ENCODE data around the gene C1orf52. TPM values are rescaled to one million over a fixed set of nuclear protein-coding genes. Genes with fewer than 3 reads are reported as not detected.

The C1orf52 gene
- total and polyA plus RNA-seq, 9 of the 15 experiments (the other 6 are each of a cell fraction or from before 2014, with no cell fraction given): 17.0 to 38.5 (median 33.0) TPM

DNA sequence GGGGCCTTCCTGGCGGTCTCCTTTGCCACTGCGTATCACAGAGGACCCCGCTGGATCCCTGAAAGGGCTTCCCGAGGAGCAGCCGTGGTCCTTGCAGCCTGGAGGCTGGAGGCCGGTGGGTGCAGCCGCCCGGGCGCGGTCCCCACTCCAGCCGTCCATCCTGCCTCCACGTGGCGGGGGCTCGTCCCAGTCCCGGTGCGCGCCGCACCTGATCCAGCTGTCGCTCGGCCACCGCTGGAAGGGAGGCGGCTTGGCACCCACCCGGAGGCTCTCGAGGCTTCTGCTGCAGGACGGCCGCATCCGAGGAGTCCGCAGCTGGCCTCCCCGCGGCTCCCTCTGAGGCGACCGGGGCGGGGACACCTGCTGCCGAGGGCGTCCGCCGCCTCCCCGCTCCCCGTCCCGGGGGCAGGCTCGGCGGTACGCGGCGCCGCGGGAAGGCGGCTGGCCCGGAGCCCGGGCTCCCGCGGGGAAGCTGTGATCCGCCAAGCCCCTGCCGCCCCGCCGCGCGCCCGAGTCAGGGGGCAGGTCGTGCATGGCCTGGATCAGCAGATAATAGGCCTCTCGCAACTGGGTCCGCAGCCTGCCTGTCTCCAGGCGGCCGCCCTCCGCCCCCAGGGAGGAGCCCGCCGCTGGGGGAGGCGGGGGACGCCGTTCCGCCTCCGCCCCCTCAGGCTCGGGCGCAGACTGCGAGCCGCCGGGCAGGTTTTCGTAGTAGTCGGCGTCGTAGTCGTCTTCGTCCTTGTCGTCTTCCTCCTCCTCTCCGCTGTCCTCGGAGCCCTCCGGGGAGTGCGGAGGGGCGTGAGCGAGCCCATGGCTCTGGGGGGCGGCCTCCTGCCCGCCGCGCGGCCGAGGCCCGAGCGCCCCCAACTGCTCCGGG, 58.8 kb downstream of the C1orf52 start, which contains the start of gene SYDE2 (continued):
- TF ChIP-seq ZBTB26 (CRISPR knock-in tag; IDR thresholded peaks at IDR 0.05): no peak
- TF ChIP-seq RUNX1 (IDR thresholded peaks at IDR 0.05; ENCODE audit: low read depth): no peak
- TF ChIP-seq, protein P1, sequence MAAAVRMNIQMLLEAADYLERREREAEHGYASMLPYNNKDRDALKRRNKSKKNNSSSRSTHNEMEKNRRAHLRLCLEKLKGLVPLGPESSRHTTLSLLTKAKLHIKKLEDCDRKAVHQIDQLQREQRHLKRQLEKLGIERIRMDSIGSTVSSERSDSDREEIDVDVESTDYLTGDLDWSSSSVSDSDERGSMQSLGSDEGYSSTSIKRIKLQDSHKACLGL (CRISPR knock-in tag; IDR thresholded peaks at IDR 0.05; ENCODE audit: borderline replicate concordance, poor library complexity, severe bottlenecking): no peak
- TF ChIP-seq POLR2G (IDR thresholded peaks at IDR 0.05; ENCODE audit: low read depth, low read length): peak; percentile 89
- no peak for TF ChIP-seq MAFK (IDR thresholded peaks at IDR 0.05; ENCODE audit: low read length)
- peak; percentile 12 for TF ChIP-seq NFYB (IDR thresholded peaks at IDR 0.05; ENCODE audit: extremely low read depth, insufficient read length)
- TF ChIP-seq BRF1 (IDR thresholded peaks at IDR 0.05; ENCODE audit: borderline replicate concordance, extremely low read depth, insufficient read length): no peak
- TF ChIP-seq SUPT5H (IDR thresholded peaks at IDR 0.05): peak; percentile 73
- peak; percentile 93 to 94 for TF ChIP-seq MNT (conservative IDR thresholded peaks at IDR 0.05)
- TF ChIP-seq, protein P2, sequence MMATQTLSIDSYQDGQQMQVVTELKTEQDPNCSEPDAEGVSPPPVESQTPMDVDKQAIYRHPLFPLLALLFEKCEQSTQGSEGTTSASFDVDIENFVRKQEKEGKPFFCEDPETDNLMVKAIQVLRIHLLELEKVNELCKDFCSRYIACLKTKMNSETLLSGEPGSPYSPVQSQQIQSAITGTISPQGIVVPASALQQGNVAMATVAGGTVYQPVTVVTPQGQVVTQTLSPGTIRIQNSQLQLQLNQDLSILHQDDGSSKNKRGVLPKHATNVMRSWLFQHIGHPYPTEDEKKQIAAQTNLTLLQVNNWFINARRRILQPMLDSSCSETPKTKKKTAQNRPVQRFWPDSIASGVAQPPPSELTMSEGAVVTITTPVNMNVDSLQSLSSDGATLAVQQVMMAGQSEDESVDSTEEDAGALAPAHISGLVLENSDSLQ (IDR thresholded peaks at IDR 0.05): peak; percentile 97
- TF ChIP-seq ZHX1 (conservative IDR thresholded peaks at IDR 0.05; ENCODE audit: low read length): 0 out of 2 replicates have a peak, but pooled peaks have one; percentile 25
- 0 out of 2 replicates have a peak, but pooled peaks have one; percentile 57 for TF ChIP-seq ZNF282 (CRISPR knock-in tag; IDR thresholded peaks at IDR 0.05)
- TF ChIP-seq ZNF561 (CRISPR knock-in tag; conservative IDR thresholded peaks at IDR 0.05): no peak
- no peak for TF ChIP-seq ESRRB (CRISPR knock-in tag; IDR thresholded peaks at IDR 0.05; ENCODE audit: borderline replicate concordance)
- peak; percentile 64 for TF ChIP-seq POLR2AphosphoS5 (IDR thresholded peaks at IDR 0.05; ENCODE audit: control insufficient read depth, insufficient read depth, low read depth, low read length)
- TF ChIP-seq ZNF263 (CRISPR knock-in tag; IDR thresholded peaks at IDR 0.05; ENCODE audit: borderline replicate concordance): peak; percentile 96
- no peak for TF ChIP-seq PPARD (CRISPR knock-in tag; IDR thresholded peaks at IDR 0.05)
- TF ChIP-seq, protein P3, sequence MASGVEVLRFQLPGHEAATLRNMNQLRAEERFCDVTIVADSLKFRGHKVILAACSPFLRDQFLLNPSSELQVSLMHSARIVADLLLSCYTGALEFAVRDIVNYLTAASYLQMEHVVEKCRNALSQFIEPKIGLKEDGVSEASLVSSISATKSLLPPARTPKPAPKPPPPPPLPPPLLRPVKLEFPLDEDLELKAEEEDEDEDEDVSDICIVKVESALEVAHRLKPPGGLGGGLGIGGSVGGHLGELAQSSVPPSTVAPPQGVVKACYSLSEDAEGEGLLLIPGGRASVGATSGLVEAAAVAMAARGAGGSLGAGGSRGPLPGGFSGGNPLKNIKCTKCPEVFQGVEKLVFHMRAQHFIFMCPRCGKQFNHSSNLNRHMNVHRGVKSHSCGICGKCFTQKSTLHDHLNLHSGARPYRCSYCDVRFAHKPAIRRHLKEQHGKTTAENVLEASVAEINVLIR (CRISPR knock-in tag; IDR thresholded peaks at IDR 0.05): no peak
